Neural progenitor cell (in vitro differentiated cells): ENCODE measurements around the gene LMF2. TPM values are rescaled to one million over a fixed set of nuclear protein-coding genes. Genes with fewer than 3 reads are reported as not detected.

Experiments
- DNase-seq: peaks from one replicate; pipeline ENCODE4 v3.0.0-alpha.2; 2016; ENCODE audit warnings: low spot score
- H2AFZ ChIP-seq: fragments of 200-600 bp; sonication (generic); replicated peaks from 2 replicates; pipeline ENCODE4 v1.6.1; 2016; ENCODE audit warnings: antibody characterized with exemption
- H3F3A ChIP-seq: fragments of 200-600 bp; sonication (generic); 2 replicates; pipeline ENCODE4 v1.6.1; 2016; ENCODE audit warnings: antibody characterized with exemption, low read depth
- H3K27ac ChIP-seq: fragments of 200-600 bp; sonication (generic); 2 replicates; pipeline ENCODE4 v1.5.1; 2016; ENCODE audit warnings: mild to moderate bottlenecking
- H3K27me3 ChIP-seq: fragments of 200-600 bp; sonication (generic); 2 replicates; pipeline ENCODE4 v1.6.1; 2016; ENCODE audit warnings: mild to moderate bottlenecking, moderate library complexity
- H3K36me3 ChIP-seq: fragments of 200-600 bp; sonication (generic); 2 replicates; pipeline ENCODE4 v1.5.1; 2016
- H3K4me1 ChIP-seq: fragments of 200-600 bp; sonication (generic); 2 replicates; pipeline ENCODE4 v1.6.1; 2016; ENCODE audit warnings: mixed run types
- H3K4me2 ChIP-seq: fragments of 200-600 bp; sonication (generic); 2 replicates; pipeline ENCODE4 v1.6.1; 2016
- H3K4me3 ChIP-seq: fragments of 200-600 bp; sonication (generic); 2 replicates; pipeline ENCODE4 v1.5.1; 2016
- H3K79me2 ChIP-seq: fragments of 200-600 bp; sonication (generic); 2 replicates; pipeline ENCODE4 v1.6.1; 2016; ENCODE audit warnings: low read depth
- H3K9ac ChIP-seq: fragments of 200-600 bp; sonication (generic); 2 replicates; pipeline ENCODE4 v1.6.1; 2016
- H3K9me3 ChIP-seq: fragments of 200-600 bp; sonication (generic); 2 replicates; pipeline ENCODE4 v1.5.1; 2016; ENCODE audit warnings: low read depth
- H4K20me1 ChIP-seq: fragments of 200-600 bp; sonication (generic); 2 replicates; pipeline ENCODE4 v1.6.1; 2016; ENCODE audit warnings: low read depth
- H3K27ac Mint-ChIP-seq: 3 replicates; pipeline ENCODE4 v1.8.0; 2021; ENCODE audit warnings: mixed read lengths
- H3K27me3 Mint-ChIP-seq: 2 replicates; pipeline ENCODE4 v1.8.0; 2022; ENCODE audit warnings: low read depth, mild to moderate bottlenecking, inconsistent platforms, moderate library complexity, mixed read lengths; ENCODE audit not compliant: insufficient read depth
- H3K36me3 Mint-ChIP-seq: 3 replicates; pipeline ENCODE4 v1.8.0; 2021; ENCODE audit warnings: mixed read lengths
- H3K4me1 Mint-ChIP-seq: 3 replicates; pipeline ENCODE4 v1.8.0; 2021; ENCODE audit warnings: mixed read lengths
- H3K4me3 Mint-ChIP-seq: 3 replicates; pipeline ENCODE4 v1.8.0; 2021; ENCODE audit warnings: mild to moderate bottlenecking, moderate library complexity, mixed read lengths
- H3K9me3 Mint-ChIP-seq: 3 replicates; pipeline ENCODE4 v1.8.0; 2020; ENCODE audit warnings: mixed read lengths
- CTCF ChIP-seq: fragments of 200-600 bp; sonication (generic); IDR thresholded peaks from 2 replicates; pipeline ENCODE4 v1.5.1; 2017; ENCODE audit warnings: antibody characterized with exemption, mild to moderate bottlenecking
- EZH2 ChIP-seq: fragments of 200-600 bp; sonication (generic); IDR thresholded peaks from 2 replicates; pipeline ENCODE4 v1.6.1; 2017; ENCODE audit warnings: antibody characterized with exemption, mild to moderate bottlenecking, moderate library complexity
- EZH2phosphoT487 ChIP-seq: fragments of 200-600 bp; sonication (generic); IDR thresholded peaks from 2 replicates; pipeline ENCODE4 v1.6.1; 2017; ENCODE audit warnings: antibody characterized with exemption
- total RNA-seq: library from RNA; depleted of rRNA; stranded (reverse); fragments of >200 nt; gene quantifications from 2 replicates; pipeline ENCODE4 v1.2.3, GENCODE V29; 2015; ENCODE audit warnings: low replicate concordance

Gene LMF2
- total RNA-seq, 1 donor from 2014 or later = 7.1 TPM

DNA sequence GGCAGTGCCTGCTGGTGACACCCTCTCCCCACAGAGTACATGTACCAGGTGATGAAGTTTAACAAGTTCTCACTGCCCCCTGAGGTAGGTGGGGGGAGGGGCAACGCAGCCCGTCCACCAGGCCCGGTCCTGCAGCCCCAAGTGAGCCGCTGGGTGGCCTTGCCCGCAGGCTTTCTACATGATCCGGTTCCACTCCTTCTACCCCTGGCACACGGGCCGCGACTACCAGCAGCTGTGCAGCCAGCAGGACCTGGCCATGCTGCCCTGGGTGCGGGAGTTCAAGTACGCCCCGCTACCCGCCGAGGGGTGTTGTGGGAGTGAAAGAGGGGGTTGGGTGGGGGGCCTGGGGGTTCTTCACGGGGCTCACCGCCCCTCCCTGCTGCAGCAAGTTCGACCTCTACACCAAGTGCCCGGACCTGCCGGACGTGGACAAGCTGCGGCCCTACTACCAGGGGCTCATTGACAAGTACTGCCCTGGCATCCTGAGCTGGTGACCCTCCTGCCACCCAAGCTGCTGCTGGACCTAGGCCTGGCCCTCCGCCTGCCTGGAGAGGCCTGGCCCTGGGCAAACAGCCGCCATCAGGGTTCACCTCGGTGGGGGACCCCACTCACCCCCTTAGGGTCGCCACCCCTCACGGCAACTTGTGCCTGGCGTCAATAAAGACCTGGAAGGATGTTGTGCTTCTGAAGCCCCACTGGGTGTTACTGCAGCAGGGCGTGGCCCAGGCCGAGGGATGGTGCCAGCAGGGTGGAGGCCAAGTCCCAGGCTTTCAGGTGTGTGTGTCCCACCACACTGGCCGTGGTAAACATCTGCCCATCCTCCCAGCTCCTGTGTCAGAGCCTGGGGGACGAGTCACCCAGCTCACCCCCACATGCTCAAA, 17.9 kb downstream of the LMF2 start:
- Histone ChIP-seq H3F3A (no peaks in the 10 kb centered on the region), H3K27ac (no peak overlapping the region), H3K79me2 (no peaks in the 10 kb centered on the region), H3K9ac (no peak overlapping the region), H3K4me1 (no peaks in the 10 kb centered on the region), H3K27me3 (no peaks in the 10 kb centered on the region), H2AFZ (no peak overlapping the region), H3K9me3 (no peaks in the 10 kb centered on the region), H3K4me3 (no peak overlapping the region), H3K4me2 (no peak overlapping the region), H4K20me1 (no peaks in the 10 kb centered on the region), H3K36me3 (no peaks in the 10 kb centered on the region)
- TF ChIP-seq CTCF (no peak), EZH2phosphoT487 (no peak), EZH2 (no peak)
- no peak for DNase-seq
- H3K27ac Mint-ChIP-seq = no peak overlapping the region
- no peaks in the 10 kb centered on the region for H3K9me3 Mint-ChIP-seq
- no peak overlapping the region for H3K4me3 Mint-ChIP-seq
- no peaks in the 10 kb centered on the region for H3K36me3 Mint-ChIP-seq
- peaks cover 2% of the 10 kb centered on the region for H3K4me1 Mint-ChIP-seq
- H3K27me3 Mint-ChIP-seq = no peaks in the 10 kb centered on the region

DNA sequence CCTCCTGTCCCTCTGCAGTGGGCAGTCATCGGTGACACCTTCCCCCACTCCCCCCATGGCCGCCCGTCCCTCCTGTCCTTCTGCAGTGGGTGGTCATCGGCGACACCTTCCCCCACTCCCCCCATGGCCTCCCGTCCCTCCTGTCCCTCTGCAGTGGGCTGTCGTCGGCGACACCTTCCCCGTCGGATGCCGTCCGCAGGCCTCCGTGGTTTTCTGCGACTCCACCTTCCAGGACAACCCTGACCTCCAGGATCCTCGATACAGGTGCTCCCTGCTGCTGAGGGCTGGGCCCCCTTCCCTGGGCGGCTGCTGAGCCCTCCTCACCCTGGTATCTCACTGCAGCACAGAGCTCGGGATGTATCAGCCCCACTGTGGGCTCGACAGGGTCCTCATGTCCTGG, 18.6 kb downstream of the LMF2 start:
- no peak for DNase-seq
- Histone ChIP-seq H3K27me3 (no peaks in the 10 kb centered on the region), H3K9me3 (no peaks in the 10 kb centered on the region), H3K79me2 (no peaks in the 10 kb centered on the region), H3K36me3 (no peaks in the 10 kb centered on the region), H2AFZ (no peak overlapping the region), H3K4me3 (no peak overlapping the region), H3K27ac (no peak overlapping the region), H3K9ac (no peak overlapping the region), H3K4me2 (no peak overlapping the region), H3K4me1 (no peaks in the 10 kb centered on the region), H3F3A (no peaks in the 10 kb centered on the region), H4K20me1 (no peaks in the 10 kb centered on the region)
- H3K27me3 Mint-ChIP-seq = peaks cover under 1% of the 10 kb centered on the region
- no peaks in the 10 kb centered on the region for H3K36me3 Mint-ChIP-seq
- no peaks in the 10 kb centered on the region for H3K9me3 Mint-ChIP-seq
- H3K4me1 Mint-ChIP-seq = peaks cover 2% of the 10 kb centered on the region
- no peak overlapping the region for H3K27ac Mint-ChIP-seq
- TF ChIP-seq EZH2 (no peak), CTCF (no peak), EZH2phosphoT487 (no peak)
- H3K4me3 Mint-ChIP-seq = no peak overlapping the region

- no peaks in the 10 kb centered on the region for H3K4me1 ChIP-seq
- no peaks in the 10 kb centered on the region for H3K36me3 Mint-ChIP-seq
- no peak overlapping the region for H3K4me2 ChIP-seq
- H4K20me1 ChIP-seq = no peaks in the 10 kb centered on the region
- H2AFZ ChIP-seq = no peak overlapping the region
- DNase-seq = no peak
- H3K9me3 Mint-ChIP-seq = no peaks in the 10 kb centered on the region
- no peak overlapping the region for H3K4me3 ChIP-seq
- H3K36me3 ChIP-seq = no peaks in the 10 kb centered on the region
- H3K27ac ChIP-seq = no peak overlapping the region
- H3K4me3 Mint-ChIP-seq = no peak overlapping the region
- no peaks in the 10 kb centered on the region for H3K27me3 ChIP-seq
- H3K79me2 ChIP-seq = no peaks in the 10 kb centered on the region
- H3F3A ChIP-seq = no peaks in the 10 kb centered on the region
- peaks cover 2% of the 10 kb centered on the region for H3K27me3 Mint-ChIP-seq
- H3K9me3 ChIP-seq = no peaks in the 10 kb centered on the region
- peaks cover 2% of the 10 kb centered on the region for H3K4me1 Mint-ChIP-seq
- H3K9ac ChIP-seq = no peak overlapping the region
- no peak overlapping the region for H3K27ac Mint-ChIP-seq
- TF ChIP-seq CTCF (no peak), EZH2phosphoT487 (no peak), EZH2 (no peak)
Measured at GRCh38 chr22:50488006-50488677, 19.4 kb downstream of the LMF2 start.
